DOHH2 (cell line): ENCODE results near the gene NDUFC1.

Experiments
- CTCF ChIP-seq: fragments of 200-600 bp; sonication (generic); IDR thresholded peaks from one replicate; pipeline ENCODE4 v1.5.1; 2014; ENCODE audit warnings: antibody characterized with exemption, mild to moderate bottlenecking, low read depth, low read length; ENCODE audit not compliant: poor library complexity, severe bottlenecking
- EZH2phosphoT487 ChIP-seq: fragments of 200-600 bp; sonication (generic); IDR thresholded peaks from 2 replicates; pipeline ENCODE4 v1.6.1; 2017; ENCODE audit warnings: borderline replicate concordance, mild to moderate bottlenecking, antibody characterized with exemption, low read length, moderate library complexity, mixed read lengths

- TF ChIP-seq EZH2phosphoT487 (no peak), CTCF (no peak)
Measured at GRCh38 chr4:139286186-139286698, 16.0 kb downstream of the NDUFC1 start.
